GM20000 (cell line): Measurements from ENCODE around the gene CLEC6A.

Experiments
- DNase-seq: peaks from one replicate; pipeline ENCODE4 v3.0.0; 2012; ENCODE audit warnings: low spot score
- CTCF ChIP-seq: IDR thresholded peaks from 2 replicates; pipeline ENCODE4 v1.5.1; 2012; ENCODE audit warnings: mild to moderate bottlenecking, control low read depth; ENCODE audit errors: extremely low read depth, missing control alignments

Gene CLEC6A

DNA sequence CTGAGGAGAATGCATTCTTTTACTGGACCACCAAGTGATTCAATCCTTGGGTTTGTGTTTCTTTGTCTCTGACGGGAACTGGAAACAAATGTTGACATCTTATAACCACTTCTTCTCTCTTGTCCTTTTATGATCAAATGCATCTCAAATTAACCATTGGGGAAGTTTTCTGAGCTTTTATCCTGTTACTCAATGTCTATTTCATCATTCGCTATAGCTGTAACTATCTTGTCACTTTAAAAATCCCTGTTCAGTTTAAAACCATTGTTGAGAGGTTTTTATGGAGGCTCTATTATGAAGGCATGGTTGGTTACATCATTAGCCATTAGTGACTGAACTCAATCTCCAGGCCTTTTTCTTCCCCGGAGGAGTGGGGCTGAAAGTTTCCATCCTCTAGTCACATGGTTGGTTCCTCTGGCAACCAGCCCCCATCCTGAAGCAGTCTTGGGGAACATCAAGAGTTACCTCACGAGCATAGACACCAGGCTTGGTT is 2.7 kb upstream of the CLEC6A start:
- DNase-seq, result no peak
- no peak for TF ChIP-seq CTCF

DNA sequence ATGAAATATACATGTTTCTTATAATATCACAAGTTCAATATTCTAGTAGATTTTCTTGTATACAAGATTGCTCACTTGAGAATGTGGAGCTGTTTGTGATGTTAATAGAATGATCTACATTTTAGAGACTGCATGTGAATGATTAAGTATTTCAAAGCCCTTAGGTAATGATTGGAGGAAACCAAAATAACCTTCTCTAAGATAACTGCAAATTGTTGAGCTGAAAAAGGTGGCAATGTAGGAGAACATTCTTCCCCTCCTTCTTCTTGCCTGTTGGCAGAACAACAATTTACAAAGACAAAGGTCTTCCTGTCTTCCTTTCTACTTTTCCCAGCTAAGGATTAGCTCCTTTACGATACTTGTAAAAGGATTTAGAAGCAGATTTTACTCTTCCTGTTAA is 2.0 kb upstream of the CLEC6A start:
- DNase-seq, result no peak
- TF ChIP-seq CTCF, result no peak

DNA sequence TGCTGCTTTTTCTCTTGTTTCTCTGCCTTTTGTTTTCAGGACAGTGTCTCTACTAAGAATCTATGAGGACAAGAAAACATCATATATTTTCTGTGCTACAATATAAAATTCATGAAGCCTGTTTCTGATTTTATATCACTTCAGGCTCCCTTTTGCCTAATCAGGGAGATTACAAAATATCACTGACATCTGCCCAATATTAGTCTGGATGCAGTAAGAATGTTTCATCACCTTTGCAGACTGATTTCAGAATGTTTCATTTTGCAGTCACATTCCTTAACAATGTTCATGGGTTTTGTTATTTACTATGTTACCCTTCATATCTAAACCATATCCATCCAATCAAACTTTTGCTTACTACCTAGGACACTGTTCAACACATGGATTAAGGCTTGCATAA is 491 bp upstream of the CLEC6A start:
- no peak for DNase-seq
- TF ChIP-seq CTCF, result no peak

DNA sequence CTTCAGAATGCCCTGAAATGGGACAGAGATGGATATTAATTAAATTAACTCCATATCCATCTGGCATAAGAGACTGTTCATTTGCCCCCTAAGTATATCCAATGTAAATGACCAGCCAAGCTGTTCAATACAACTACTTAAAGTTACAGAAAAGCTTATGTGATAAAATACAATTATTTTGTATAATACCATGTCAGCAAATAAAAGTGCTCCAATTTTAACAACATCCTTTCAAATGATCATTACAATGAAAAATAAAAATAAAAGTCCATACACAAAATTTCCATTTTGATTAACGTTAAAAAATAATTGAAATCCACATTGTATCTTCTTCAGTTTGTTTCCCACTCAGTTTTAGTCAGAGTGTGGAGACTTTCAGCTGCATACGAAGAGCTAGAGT is 5.7 kb downstream of the CLEC6A start:
- TF ChIP-seq CTCF, result no peak
- DNase-seq, result no peak

- no peak for DNase-seq
- TF ChIP-seq CTCF, result no peak
Observed at GRCh38 chr12:8465301-8465996, 9.7 kb downstream of the CLEC6A start.

GRCh38 chr12:8466241-8466640 is 10.5 kb downstream of the CLEC6A start:
- TF ChIP-seq CTCF, result no peak
- DNase-seq, result no peak

DNA sequence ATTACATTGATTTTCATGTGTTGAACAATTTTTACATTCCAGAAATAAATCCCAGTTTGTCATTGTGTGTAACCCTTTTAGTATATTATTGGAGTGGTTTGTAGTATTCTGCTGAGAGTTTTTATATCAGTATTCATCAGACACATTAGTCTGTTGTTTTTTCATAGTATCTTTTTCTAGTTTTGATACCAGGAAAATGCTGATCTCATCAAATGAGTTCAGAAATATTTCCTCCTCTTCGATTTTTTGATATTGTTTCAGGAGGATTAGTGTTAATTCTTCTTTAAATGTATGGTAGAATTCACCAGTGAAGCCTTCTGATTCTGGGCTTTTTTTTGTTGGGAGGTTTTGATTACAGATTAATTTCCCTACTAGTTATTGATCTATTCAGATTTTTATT is 15.3 kb downstream of the CLEC6A start:
- no peak for TF ChIP-seq CTCF

More for the DNA sequence above, 15.3 kb downstream of the CLEC6A start:
- DNase-seq, result no peak
